ENCODE measurements around the gene CNTNAP2. TPM values are rescaled to one million over a fixed set of nuclear protein-coding genes. Genes with fewer than 3 reads are reported as not detected.

CNTNAP2 gene
- total RNA-seq, 1 donor from 2014 or later = 0.22 TPM

Small RNAs within 50 kb of the gene (microRNA-seq; reads per million reads assigned to microRNA genes)
- not detected for gene MIR548F4 (ENCODE audit: borderline number of aligned reads)

Data from left ventricle myocardium superior (tissue), 1 donor.